Measurements from ENCODE around the gene ATP5F1C.

Gene ATP5F1C

GRCh38 chr10:7836571-7836970 is 48.6 kb downstream of the ATP5F1C start:
- DNase-seq (ENCODE audit: low read depth in 4 of 4, low spot score in 1 of 4), result no peak

- DNase-seq (ENCODE audit: low read depth in 4 of 4, low spot score in 1 of 4), result no peak
These were observed 58.6 kb downstream of the ATP5F1C start for GRCh38 chr10:7846591-7846990.

GRCh38 chr10:7853226-7853842 is 65.4 kb downstream of the ATP5F1C start:
- DNase-seq (ENCODE audit: low read depth in 4 of 4, low spot score in 1 of 4), result no peak

- DNase-seq (ENCODE audit: low read depth in 4 of 4, low spot score in 1 of 4), result no peak
These were observed 65.9 kb downstream of the ATP5F1C start for GRCh38 chr10:7853890-7854289.

GRCh38 chr10:7855205-7855604 is 67.2 kb downstream of the ATP5F1C start:
- no peak for DNase-seq (ENCODE audit: low read depth in 4 of 4, low spot score in 1 of 4)

GRCh38 chr10:7856678-7857077 is 68.7 kb downstream of the ATP5F1C start:
- no peak for DNase-seq (ENCODE audit: low read depth in 4 of 4, low spot score in 1 of 4)

- DNase-seq (ENCODE audit: low read depth in 4 of 4, low spot score in 1 of 4), result no peak
These were observed 69.3 kb downstream of the ATP5F1C start for GRCh38 chr10:7857262-7857661.

Data from stimulated activated CD4-positive, alpha-beta T cell treated with anti-CD3 and anti-CD28 coated beads, Interleukin-1b, Interleukin-23, amount 100 ng/mL, for 24 hours (primary cell).